Dendritic cell treated with granulocyte-macrophage colony-stimulating factor and Interleukin-4, amounts not matched to agents 40 ng/mL and 50 ng/mL, for 4 days (primary cell): Measurements from ENCODE around the gene KCND2.

Experiments
- H3K27ac Mint-ChIP-seq: one replicate; pipeline ENCODE4 v1.8.0; 2022; ENCODE audit warnings: mild to moderate bottlenecking, mixed read lengths
- H3K27me3 Mint-ChIP-seq: one replicate; pipeline ENCODE4 v1.8.0; 2022; ENCODE audit warnings: mild to moderate bottlenecking, mixed read lengths
- H3K36me3 Mint-ChIP-seq: one replicate; pipeline ENCODE4 v1.8.0; 2022; ENCODE audit warnings: low read depth, mixed read lengths
- H3K4me1 Mint-ChIP-seq: one replicate; pipeline ENCODE4 v1.8.0; 2022; ENCODE audit warnings: low read depth, mixed read lengths
- H3K4me3 Mint-ChIP-seq: one replicate; pipeline ENCODE4 v1.8.0; 2022; ENCODE audit warnings: mild to moderate bottlenecking, moderate library complexity, mixed read lengths
- H3K9me3 Mint-ChIP-seq: one replicate; pipeline ENCODE4 v1.8.0; 2022; ENCODE audit warnings: mixed read lengths
- intact Hi-C: fragments of 100-400 bp; cut with micrococcal nuclease; formaldehyde crosslinking; loops from one replicate; pipeline ENCODE4 v1.15.0; 2022

The KCND2 gene

GRCh38 chr7:120337308-120337907 is 64.4 kb downstream of the KCND2 start:
- no peaks in the 10 kb centered on the region for H3K4me1 Mint-ChIP-seq
- no peaks in the 10 kb centered on the region for H3K36me3 Mint-ChIP-seq
- no peak overlapping the region for H3K4me3 Mint-ChIP-seq
- no peak overlapping the region for H3K27ac Mint-ChIP-seq
- H3K9me3 Mint-ChIP-seq, result no peaks in the 10 kb centered on the region
- intact Hi-C loops, result no loop called here
- H3K27me3 Mint-ChIP-seq, result no peaks in the 10 kb centered on the region

DNA sequence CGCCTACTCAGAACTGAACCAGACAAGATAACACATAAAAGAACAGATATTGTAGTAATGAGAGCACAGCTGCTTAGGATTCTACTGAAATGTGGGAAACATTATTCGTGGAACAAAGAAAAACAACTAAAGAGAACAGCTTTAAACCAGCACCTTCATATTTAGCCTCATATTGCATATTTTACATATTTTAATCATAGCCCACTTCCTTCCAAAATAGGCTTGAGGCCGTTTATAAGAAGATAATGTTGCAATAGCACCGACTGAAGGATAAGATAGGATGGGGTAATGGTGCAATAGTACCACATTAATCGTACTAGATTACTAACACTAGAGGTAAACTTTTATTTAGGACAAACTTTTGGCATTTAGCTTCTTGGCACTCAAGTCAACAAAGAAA is 71.3 kb downstream of the KCND2 start:
- intact Hi-C loops, result no loop called here
- Mint-ChIP-seq H3K4me1 (no peaks in the 10 kb centered on the region), H3K27ac (no peak overlapping the region), H3K9me3 (no peaks in the 10 kb centered on the region), H3K4me3 (no peak overlapping the region), H3K27me3 (no peaks in the 10 kb centered on the region), H3K36me3 (no peaks in the 10 kb centered on the region)

GRCh38 chr7:120353171-120353570 is 80.2 kb downstream of the KCND2 start:
- H3K27ac Mint-ChIP-seq, result no peak overlapping the region
- H3K4me1 Mint-ChIP-seq, result no peaks in the 10 kb centered on the region
- H3K9me3 Mint-ChIP-seq, result no peaks in the 10 kb centered on the region
- H3K4me3 Mint-ChIP-seq, result no peak overlapping the region
- no peaks in the 10 kb centered on the region for H3K36me3 Mint-ChIP-seq
- no peaks in the 10 kb centered on the region for H3K27me3 Mint-ChIP-seq
- intact Hi-C loops, result no loop called here

- H3K36me3 Mint-ChIP-seq, result no peaks in the 10 kb centered on the region
- no peaks in the 10 kb centered on the region for H3K4me1 Mint-ChIP-seq
- no peak overlapping the region for H3K4me3 Mint-ChIP-seq
- no peaks in the 10 kb centered on the region for H3K27me3 Mint-ChIP-seq
- intact Hi-C loops, result no loop called here
- no peaks in the 10 kb centered on the region for H3K9me3 Mint-ChIP-seq
- H3K27ac Mint-ChIP-seq, result no peak overlapping the region
These were observed 87.9 kb downstream of the KCND2 start for GRCh38 chr7:120360918-120361317.

- Mint-ChIP-seq H3K27me3 (no peaks in the 10 kb centered on the region), H3K36me3 (no peaks in the 10 kb centered on the region), H3K27ac (no peak overlapping the region), H3K4me1 (no peaks in the 10 kb centered on the region), H3K9me3 (no peaks in the 10 kb centered on the region), H3K4me3 (no peak overlapping the region)
- intact Hi-C loops, result no loop called here
These were observed 90.4 kb downstream of the KCND2 start for GRCh38 chr7:120363414-120363813.

DNA sequence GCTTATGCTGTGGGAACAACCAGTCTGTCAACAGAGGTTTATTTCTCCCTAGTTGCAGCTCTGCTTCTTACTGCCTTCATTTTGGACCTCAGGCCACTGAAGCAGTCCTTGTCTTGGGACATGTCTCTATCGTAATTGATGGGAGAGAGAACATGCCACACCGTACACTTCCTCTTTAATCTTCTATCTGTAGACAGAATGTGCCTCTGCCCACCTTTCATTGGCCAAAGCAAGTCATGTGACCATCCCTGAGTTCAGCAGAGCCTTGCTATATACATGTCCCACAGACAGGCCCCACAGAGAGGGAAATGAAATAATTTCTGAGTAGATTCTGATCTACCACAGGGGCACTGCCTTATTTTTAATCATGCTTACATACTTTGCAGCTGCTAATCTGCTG is 98.0 kb downstream of the KCND2 start:
- Mint-ChIP-seq H3K27me3 (no peaks in the 10 kb centered on the region), H3K4me3 (no peak overlapping the region), H3K4me1 (no peaks in the 10 kb centered on the region), H3K27ac (no peak overlapping the region), H3K9me3 (no peaks in the 10 kb centered on the region), H3K36me3 (no peaks in the 10 kb centered on the region)
- intact Hi-C loops, result no loop called here

DNA sequence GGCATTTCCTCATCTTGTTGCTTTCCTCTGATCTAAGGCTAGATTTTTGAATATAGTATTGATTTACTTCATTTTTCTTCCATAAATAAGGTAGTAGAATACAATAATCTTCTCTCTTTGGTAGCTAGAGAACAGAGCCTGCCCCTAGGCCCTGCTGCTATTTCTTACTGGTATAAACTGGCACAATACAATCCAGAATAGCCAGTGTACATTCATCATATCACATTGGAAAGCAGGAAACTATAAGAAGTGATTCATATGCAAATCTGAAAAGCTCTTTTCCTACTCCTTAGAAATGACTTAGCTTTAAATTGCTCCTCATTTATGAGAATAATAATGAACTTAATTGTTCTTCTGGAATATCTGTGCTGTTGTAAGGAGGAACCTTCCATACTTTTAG is 100.2 kb downstream of the KCND2 start:
- intact Hi-C loops, result no loop called here
- Mint-ChIP-seq H3K9me3 (no peaks in the 10 kb centered on the region), H3K4me3 (no peak overlapping the region), H3K36me3 (no peaks in the 10 kb centered on the region), H3K4me1 (no peaks in the 10 kb centered on the region), H3K27me3 (no peaks in the 10 kb centered on the region), H3K27ac (no peak overlapping the region)

GRCh38 chr7:120394595-120394994 is 121.6 kb downstream of the KCND2 start:
- H3K36me3 Mint-ChIP-seq, result no peaks in the 10 kb centered on the region
- no peaks in the 10 kb centered on the region for H3K9me3 Mint-ChIP-seq
- no peaks in the 10 kb centered on the region for H3K27me3 Mint-ChIP-seq
- intact Hi-C loops, result no loop called here
- H3K4me3 Mint-ChIP-seq, result no peak overlapping the region
- H3K4me1 Mint-ChIP-seq, result no peaks in the 10 kb centered on the region
- H3K27ac Mint-ChIP-seq, result no peak overlapping the region

DNA sequence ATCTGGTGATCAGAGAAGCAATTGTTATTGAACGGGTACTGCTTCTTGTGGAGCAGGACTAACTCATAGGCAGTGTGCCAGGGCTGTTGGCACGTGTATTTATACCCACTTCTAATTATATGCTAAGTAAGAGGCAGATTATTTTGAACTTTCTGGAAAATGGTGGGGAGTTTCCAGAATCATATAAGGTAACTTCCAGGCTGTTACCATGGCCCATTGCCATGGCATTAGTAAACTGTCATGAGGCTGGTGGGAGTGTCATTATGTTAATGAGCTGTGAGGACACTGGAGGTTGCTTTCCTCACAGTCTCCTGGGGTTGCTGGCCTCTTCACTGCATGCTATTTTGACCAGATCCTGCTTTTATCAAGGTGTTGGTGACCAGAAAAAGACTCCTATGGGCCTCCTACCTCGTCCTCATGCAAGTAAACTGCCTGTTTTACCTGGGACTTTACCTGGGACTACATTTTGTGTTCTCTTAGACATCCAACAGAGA is 122.6 kb downstream of the KCND2 start:
- Mint-ChIP-seq H3K4me1 (no peaks in the 10 kb centered on the region), H3K27me3 (no peaks in the 10 kb centered on the region), H3K9me3 (no peaks in the 10 kb centered on the region), H3K4me3 (no peak overlapping the region), H3K27ac (no peak overlapping the region), H3K36me3 (no peaks in the 10 kb centered on the region)
- intact Hi-C loops, result no loop called here

- Mint-ChIP-seq H3K9me3 (no peaks in the 10 kb centered on the region), H3K27ac (no peak overlapping the region), H3K4me3 (no peak overlapping the region), H3K27me3 (no peaks in the 10 kb centered on the region), H3K4me1 (no peaks in the 10 kb centered on the region), H3K36me3 (no peaks in the 10 kb centered on the region)
- intact Hi-C loops, result no loop called here
These were observed 125.5 kb downstream of the KCND2 start for GRCh38 chr7:120398284-120399000.

DNA sequence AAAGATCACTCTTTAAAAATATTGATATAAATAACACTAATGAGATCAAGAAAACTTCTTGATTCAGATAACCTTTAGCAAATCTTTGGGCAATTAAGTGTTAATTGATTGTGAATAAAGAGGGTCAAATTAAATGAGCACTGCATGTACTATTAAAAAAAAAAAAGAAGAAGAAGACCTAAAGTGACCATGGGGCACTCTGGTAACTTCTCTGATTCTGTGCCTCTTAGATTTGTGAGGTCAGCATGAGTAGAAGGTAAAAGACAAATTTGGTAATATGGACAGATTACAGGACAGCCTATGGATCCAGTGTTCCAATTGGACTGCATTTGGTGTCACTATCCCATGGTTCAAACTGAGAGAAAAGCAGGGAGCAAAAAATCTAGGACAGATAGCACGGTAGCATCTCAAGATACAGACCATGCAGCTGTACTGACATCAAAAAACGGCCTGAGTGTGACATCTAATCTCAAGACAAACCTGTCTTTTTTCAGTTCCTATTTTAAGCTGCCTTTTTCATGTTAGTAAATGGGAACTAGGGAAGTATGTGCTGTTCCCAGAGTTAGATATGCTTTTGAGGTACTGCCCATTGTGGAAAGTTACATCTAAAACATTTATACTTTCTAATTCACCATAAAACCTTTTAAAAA is 128.0 kb downstream of the KCND2 start:
- intact Hi-C loops, result no loop called here
- H3K36me3 Mint-ChIP-seq, result no peaks in the 10 kb centered on the region

DNA sequence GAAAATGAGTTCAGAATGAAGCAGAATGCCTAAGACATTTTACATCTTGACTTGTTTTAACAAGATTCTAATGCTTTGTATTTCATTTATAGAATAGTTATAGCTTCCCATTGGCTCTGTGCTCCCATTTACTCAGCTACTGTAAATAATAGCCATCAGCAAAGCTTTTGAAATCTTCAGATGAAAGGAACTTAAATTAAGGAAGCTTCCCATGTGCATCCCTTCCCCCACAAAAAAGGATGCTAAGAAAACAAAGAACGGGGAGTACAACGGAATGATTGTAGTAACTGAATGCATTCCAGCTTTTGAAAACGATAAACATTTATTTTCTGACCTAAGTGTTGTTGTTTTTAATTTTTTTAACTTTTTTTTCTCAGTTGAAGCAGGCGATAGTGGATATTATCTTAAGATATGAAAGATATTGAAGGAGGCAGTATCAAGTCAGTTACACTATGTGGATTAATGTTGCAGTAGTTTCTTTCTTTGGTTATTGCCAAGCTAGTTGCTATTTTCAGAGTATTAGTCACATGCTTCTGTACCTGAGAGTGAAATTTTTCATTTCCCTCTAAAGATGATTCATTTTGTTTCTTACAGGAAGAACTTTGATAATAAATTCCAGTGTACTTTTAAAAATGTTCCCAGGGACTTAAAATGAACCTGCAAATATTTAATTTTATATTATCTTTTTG is 129.2 kb downstream of the KCND2 start:
- no peak overlapping the region for H3K27ac Mint-ChIP-seq

More for the DNA sequence above, 128.0 kb downstream of the KCND2 start:
- H3K9me3 Mint-ChIP-seq, result no peaks in the 10 kb centered on the region
- H3K4me3 Mint-ChIP-seq, result no peak overlapping the region
- H3K27me3 Mint-ChIP-seq, result no peaks in the 10 kb centered on the region
- H3K4me1 Mint-ChIP-seq, result no peaks in the 10 kb centered on the region
- H3K27ac Mint-ChIP-seq, result no peak overlapping the region

GRCh38 chr7:120402801-120403200 is 129.8 kb downstream of the KCND2 start:
- H3K27me3 Mint-ChIP-seq, result no peaks in the 10 kb centered on the region

More for the DNA sequence above, 129.2 kb downstream of the KCND2 start:
- H3K36me3 Mint-ChIP-seq, result no peaks in the 10 kb centered on the region
- intact Hi-C loops, result no loop called here
- H3K4me1 Mint-ChIP-seq, result no peaks in the 10 kb centered on the region
- H3K9me3 Mint-ChIP-seq, result no peaks in the 10 kb centered on the region
- H3K27me3 Mint-ChIP-seq, result no peaks in the 10 kb centered on the region
- no peak overlapping the region for H3K4me3 Mint-ChIP-seq

GRCh38 chr7:120404042-120404441 is 131.1 kb downstream of the KCND2 start:
- Mint-ChIP-seq H3K9me3 (no peaks in the 10 kb centered on the region), H3K27ac (no peak overlapping the region), H3K27me3 (no peaks in the 10 kb centered on the region), H3K36me3 (no peaks in the 10 kb centered on the region), H3K4me3 (no peak overlapping the region), H3K4me1 (no peaks in the 10 kb centered on the region)
- intact Hi-C loops, result no loop called here

More at GRCh38 chr7:120402801-120403200, 129.8 kb downstream of the KCND2 start:
- intact Hi-C loops, result no loop called here
- H3K36me3 Mint-ChIP-seq, result no peaks in the 10 kb centered on the region
- H3K27ac Mint-ChIP-seq, result no peak overlapping the region
- H3K4me1 Mint-ChIP-seq, result no peaks in the 10 kb centered on the region
- H3K4me3 Mint-ChIP-seq, result no peak overlapping the region
- no peaks in the 10 kb centered on the region for H3K9me3 Mint-ChIP-seq
